NCI-H526 treated with DMSO at 0.1 percent for 48 hours (cell line): Measurements from ENCODE around the gene TTC24.
"Not testable (repeated sequence)": the region's sequence is repeated elsewhere in the genome, so short reads cannot be mapped to it uniquely, and the experiment has no call there.

Experiments
- DNase-seq: peaks from one replicate; lab custom pipeline; 2025; lab: John Stamatoyannopoulos, UW

The TTC24 gene

DNA sequence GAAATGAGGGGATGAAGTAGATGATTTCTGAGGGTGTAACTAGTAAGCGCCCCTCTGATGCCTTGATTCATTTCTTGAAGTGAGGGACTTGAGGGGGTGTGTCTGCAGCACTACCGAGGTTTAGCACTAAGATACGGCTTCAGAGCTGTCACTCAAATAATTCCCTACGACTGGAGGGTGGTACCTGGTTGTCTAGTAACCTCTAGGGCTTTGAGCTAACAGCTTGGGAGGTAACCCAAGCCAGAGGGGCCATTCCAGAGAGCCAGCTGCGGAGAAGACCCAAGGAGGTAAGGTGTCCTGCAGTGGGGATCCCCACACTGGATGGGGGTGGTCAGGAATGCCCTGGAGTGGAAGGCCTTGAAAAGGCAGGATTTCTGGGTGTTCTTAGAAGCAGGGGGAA is at the start of gene TTC24:
TSS of gene TTC24 (plus strand) at position 252 of the 400 bp plus-strand sequence. CDS start 1,642 bp downstream, outside the sequence.
- DNase-seq: no peak

- DNase-seq: no peak
Measured at GRCh38 chr1:156530006-156530405, 49.5 kb upstream of the TTC24 start.

DNA sequence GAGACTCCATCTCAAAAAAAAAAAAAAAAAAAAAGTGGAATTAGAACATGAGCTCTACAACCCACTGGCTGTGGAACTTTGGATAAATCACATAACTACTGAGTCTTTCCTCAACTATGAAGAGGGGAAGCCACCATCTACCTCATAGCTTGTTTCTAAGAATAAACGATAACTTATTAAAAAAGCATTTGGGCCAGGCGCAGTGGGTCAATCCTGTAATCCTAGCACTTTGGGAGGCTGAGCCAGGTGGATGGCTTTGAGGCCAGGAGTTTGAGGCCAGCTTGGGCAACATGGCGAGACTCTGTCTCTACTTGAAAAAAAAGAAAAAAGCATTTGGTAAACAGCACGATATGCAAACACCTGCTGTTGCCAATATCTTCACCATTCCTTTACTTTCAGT is 47.1 kb upstream of the TTC24 start:
- no peak for DNase-seq

DNA sequence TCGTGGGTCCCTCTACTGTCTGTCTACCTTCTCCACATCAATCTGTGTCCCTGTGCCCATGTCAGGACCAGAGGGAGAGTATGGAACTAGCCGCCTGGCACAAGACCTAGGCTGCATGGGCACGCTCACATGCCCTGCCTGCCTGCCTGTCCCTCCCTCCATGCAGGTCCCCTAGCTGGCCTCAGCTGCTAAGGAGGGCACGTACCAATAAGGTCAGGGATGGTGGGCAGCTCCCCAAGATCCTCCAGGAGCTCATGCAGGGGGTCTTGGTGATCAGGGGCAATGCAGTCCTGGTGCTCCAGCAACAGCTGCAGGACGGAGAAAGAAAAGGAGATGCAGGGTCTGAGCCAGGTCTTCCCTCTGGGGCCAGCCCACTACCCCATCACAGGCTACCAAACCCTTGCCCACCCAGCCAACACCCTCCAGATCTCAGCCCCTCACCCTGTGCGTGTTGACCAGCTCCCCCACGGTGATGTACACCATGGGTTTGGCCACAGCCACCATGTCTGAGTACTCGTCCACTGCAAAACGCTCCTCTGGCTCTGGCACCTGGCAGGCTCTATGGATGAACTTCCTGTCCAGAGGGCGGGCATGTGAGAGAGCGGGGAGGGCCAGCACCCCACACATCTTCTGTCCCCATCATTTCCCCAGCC is 45.8 kb upstream of the TTC24 start:
- no peak for DNase-seq

DNA sequence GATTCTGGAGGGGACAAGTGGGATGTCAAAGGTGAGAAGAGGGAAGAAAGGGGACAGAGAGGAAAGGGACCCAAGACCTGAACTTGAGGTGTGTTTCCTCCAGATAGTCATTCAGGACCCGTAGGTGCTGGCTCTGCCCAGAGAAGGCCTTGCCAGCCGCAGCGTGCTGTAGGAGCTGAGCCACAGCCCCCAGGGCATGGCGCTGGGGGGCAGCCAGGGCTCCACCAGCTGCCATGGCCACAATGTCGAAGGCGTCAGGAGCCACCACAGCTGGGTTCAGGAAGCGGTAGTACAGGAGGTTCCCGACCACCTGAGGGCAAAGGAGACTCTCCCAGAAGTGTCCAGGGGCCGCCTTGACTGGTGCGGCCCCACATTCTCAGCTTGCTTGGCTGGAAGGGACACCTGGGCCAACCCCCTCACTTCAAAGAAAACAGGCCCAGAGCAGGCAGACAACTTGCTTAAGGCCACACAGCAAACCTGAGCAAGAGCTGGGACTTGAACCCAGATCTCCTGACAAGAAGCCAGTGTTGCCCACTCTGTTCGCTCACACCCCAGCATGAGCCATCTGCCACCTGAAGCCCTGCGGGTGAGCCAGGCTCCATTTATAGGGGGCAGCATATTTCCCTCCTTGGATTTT is 45.0 kb upstream of the TTC24 start:
- DNase-seq: no peak

- DNase-seq: no peak
Measured at GRCh38 chr1:156537027-156537426, 42.5 kb upstream of the TTC24 start.

DNA sequence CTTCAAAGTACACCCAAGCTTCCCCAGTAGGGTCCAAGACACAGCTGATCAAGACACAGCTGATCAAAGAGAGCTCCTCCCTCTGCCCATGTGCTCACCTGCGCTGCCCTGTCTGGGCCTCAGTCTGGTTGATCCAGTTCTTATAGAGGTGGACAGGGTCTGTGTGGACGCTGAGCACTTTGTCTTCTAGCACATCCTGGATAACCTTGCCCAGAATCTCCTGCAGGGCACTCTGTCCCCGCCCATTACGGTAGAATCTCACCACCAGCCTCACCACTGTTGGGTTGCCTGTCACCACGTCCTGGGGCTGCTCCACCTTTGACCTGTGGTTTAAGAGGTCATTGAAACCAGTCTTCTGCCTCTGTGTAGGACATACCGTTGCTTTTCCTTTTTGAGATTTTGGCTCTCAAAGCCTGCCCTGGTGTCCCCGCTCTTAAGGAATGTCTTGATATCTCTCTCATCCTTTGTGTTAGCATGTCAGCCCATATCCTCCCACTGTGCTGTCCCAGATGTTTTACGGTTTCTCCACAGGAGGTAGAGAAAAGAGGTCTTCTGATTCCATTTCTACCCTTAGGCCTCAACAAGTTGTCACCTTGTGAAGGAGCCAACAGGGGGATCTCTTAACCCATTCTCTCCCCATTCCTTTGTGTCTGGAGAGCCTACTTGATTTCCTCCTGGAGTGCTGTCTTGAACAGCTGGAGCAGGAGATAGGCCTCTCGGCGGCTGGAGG is 40.6 kb upstream of the TTC24 start:
- DNase-seq: no peak

- no peak for DNase-seq
Measured at GRCh38 chr1:156539818-156540355, 39.6 kb upstream of the TTC24 start.

DNA sequence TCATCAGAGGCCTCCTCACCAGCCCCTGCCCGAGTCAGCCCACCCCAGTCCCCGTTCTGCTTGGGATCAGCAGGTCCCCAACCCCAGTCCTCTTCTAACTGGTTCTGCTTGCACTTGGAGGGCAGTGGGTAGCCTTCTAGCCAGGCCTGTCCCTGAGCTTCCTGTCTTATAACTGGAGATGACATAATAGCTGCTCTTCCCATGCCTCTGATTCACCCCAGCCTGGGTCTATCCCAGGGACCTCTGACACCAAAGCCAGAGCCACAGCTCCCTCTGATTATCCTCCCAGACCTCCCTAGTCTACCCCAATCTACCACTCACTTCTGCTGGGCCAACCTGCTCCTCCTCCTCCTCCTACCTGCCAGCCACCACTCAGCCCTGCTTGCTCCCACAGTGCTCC is 38.6 kb upstream of the TTC24 start:
- no peak for DNase-seq

DNA sequence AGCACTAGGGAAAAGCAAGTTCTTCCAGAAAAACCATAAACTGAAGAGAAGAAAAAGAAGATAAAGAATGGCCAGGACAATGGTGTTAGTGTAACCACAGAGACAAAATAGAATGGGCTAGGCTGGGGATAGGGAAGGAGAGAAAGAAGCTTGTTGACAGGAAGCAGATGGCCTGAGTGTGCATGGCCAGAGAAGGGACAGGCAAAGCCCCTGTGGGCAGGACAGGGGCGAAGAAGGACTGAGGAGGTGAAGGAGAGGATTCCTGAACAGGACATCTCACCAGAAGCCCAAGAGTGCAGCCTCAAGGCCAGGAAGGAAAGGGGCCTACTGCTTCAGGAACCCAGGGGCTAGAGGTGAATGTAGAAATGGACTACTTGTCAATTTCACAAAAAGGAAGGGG is 36.5 kb upstream of the TTC24 start:
- no peak for DNase-seq

- no peak for DNase-seq
Measured at GRCh38 chr1:156544592-156545102, 34.9 kb upstream of the TTC24 start.

DNA sequence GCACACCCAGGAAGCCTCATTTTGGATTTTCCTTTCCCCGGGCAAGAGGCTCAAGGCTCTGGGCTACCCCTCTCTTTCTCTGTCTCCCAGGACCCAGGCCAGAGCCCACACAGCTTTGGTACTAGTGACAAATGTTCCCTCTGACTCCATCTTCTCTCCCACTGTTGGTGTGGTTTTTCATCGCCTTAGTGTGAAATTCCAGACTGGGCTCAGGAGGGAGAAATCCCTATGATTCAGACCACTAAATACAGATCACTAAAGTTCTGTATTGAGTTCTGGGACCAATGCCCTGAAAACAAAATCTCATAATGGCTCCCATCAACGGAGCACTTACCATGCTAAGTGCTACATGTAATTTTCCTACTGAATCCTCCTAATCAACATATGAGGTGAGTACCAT is 33.3 kb upstream of the TTC24 start:
- DNase-seq: no peak

GRCh38 chr1:156547434-156547833 is 32.1 kb upstream of the TTC24 start:
- no peak for DNase-seq

DNA sequence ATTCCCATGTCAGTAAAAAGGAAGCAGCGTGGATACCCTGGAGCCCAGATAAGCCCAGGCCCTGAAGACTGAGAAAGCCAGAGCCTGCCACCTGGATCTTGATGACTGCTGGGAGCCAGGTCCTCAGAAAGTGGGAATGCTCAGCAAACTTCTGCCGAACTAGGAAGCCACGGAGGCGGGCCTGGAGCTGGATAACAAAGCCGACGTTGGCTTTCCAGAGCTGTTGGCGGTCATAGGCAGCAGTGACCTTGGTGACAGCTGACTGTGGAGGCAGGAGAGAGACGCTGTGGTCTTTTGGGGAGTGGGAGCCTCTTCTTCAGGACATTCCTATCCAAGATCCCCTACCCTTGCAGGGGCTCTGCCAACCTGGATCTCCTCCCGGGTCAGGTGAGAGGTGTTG is 31.5 kb upstream of the TTC24 start:
- DNase-seq: no peak

GRCh38 chr1:156549390-156549789 is 30.1 kb upstream of the TTC24 start:
- no peak for DNase-seq

DNA sequence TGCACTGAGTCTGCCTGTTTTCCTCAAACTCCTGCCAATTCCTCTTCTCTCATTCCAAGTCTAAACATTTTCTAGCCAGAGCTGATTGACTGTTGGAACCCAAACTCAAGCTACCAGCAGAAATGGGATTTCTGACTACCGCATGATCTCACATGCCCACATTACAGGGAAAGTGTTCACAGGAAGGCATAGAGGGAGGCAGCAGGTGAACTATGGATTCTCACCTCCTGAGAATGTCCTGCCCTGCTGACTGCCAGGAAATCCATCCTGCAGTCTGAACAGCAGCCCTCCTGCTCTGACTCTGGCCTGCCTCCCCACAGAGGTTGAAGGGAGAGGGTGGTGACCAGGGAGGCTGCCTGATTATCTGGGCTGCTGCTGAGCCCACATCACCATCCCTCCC is 29.7 kb upstream of the TTC24 start:
- DNase-seq: no peak

GRCh38 chr1:156550346-156550745 is 29.2 kb upstream of the TTC24 start:
- DNase-seq: no peak

DNA sequence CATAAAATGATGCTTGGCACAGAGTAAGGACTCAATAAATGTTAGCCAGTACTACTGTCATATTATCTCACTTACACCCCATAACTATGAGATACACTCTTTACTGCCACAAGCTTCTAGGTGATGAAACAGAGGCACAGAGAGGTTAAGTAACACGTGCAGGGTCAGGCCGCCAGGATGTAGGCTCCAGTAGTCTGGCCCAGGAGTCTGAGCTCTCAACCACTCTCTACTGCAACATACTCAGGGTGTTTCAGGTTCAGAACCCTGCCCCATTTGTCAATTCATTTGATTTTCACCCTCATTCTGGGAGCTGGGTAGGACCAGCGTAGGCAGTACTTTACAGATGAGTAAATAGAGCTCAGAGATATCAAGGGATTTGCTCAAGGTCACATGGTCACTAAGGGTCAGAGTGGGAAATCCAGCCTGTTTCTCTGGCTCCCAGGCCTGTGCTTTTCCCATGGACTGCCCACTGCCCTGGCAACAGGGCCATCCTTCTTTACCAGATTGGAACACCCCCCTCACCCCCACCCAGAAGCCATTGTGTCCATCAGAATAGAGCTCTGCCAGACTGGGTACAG is 28.4 kb upstream of the TTC24 start:
- DNase-seq: no peak

DNA sequence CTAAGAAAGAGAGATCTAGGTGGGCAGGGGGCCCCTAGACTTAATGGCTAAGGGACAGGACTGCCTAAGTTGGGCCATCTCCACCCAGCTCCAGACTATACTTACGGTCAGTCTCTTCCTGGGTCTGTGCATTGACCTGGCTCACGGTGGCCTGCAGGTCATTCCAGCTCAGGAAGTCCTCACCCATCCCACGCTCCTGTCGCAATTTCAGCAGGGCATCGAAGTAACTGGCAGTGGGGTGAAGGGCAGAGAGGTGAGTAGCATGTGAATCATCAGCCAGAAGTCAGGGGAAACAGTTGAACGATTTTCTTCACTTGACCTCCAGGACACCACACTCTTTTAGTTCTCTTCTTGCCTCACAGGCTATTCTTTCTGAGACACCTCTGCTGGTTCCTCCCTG is 27.7 kb upstream of the TTC24 start:
- DNase-seq: no peak

- no peak for DNase-seq
Measured at GRCh38 chr1:156552518-156552917, 27.0 kb upstream of the TTC24 start.

DNA sequence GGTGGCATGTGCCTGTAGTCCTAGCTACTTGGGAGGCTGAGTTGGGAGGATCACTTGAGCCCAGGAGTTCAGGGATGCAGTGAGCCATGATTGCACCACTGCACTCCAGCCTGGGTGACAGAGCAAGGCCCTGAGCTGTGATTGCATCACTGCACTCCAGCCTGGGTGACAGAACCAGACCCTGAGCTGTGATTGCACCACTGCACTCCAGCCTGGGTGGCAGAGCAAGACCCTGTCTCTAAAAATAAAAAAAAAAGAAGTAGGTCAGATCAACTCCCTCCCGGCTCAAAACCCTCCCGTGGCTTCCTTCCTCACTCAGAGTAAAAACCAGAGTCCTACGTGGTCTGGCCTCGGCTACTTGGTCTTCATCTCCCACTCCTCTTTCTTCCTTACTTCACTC is 26.6 kb upstream of the TTC24 start:
- not testable (repeated sequence) for DNase-seq

- no peak for DNase-seq
Measured at GRCh38 chr1:156553860-156554485, 25.6 kb upstream of the TTC24 start.
